IMR-90 (cell line): ENCODE results near the gene TMEM184B. TPM values are rescaled to one million over a fixed set of nuclear protein-coding genes. Genes with fewer than 3 reads are reported as not detected.

Experiments
- ATAC-seq: fragments of 200-7000 bp; cut with Tn5 transposase; 2 replicates; pipeline ENCODE4 v1.9.1; 2020; ENCODE audit warnings: low read depth, mild to moderate bottlenecking, moderate library complexity
- BruUV-seq: library from RNA; stranded (reverse); fragments of 400-500 nt; replicated peaks from 2 replicates; lab custom pipeline; 2021; lab: Mats Ljungman, UMichigan
- CTCF ChIA-PET: fragments of 300-600 bp; formaldehyde crosslinking; extraction: SDS; loops from one replicate; lab custom pipeline; 2021; ENCODE audit warnings: antibody characterized with exemption; lab: Yijun Ruan, JAX
- POLR2A ChIA-PET: fragments of 300-600 bp; sonication (Branson Sonifier 250); formaldehyde crosslinking; loops from one replicate; lab custom pipeline; 2022; ENCODE audit warnings: antibody characterized with exemption; ENCODE audit not compliant: unreplicated experiment; lab: Charles Lee
- DNase-seq: peaks from one replicate; pipeline ENCODE4 v3.0.0; 2013
- H2AFZ ChIP-seq: replicated peaks from 2 replicates; pipeline ENCODE3; 2013; ENCODE audit warnings: low read length, mild to moderate bottlenecking; ENCODE audit not compliant: poor library complexity
- H2AK5ac ChIP-seq: 2 replicates; pipeline ENCODE4 v1.6.1; 2013; ENCODE audit warnings: low read depth, low read length, inconsistent platforms
- H2AK9ac ChIP-seq: replicated peaks from 2 replicates; pipeline ENCODE3; 2013; ENCODE audit warnings: mild to moderate bottlenecking, low read depth, low read length, moderate library complexity; ENCODE audit not compliant: poor library complexity
- H2BK120ac ChIP-seq: 2 replicates; pipeline ENCODE4 v1.6.1; 2013; ENCODE audit warnings: low read depth, low read length, inconsistent platforms
- H2BK15ac ChIP-seq: 3 replicates; pipeline ENCODE4 v1.6.1; 2013; ENCODE audit warnings: low read depth, low read length, inconsistent platforms
- H2BK20ac ChIP-seq: 2 replicates; pipeline ENCODE4 v1.6.1; 2013; ENCODE audit warnings: low read depth, mild to moderate bottlenecking, inconsistent platforms, low read length, moderate library complexity
- H2BK5ac ChIP-seq: 2 replicates; pipeline ENCODE4 v1.6.1; 2013; ENCODE audit warnings: mild to moderate bottlenecking, low read depth, low read length, inconsistent platforms; ENCODE audit not compliant: poor library complexity, severe bottlenecking
- H3K14ac ChIP-seq: replicated peaks from 2 replicates; pipeline ENCODE4 v1.6.1; 2013; ENCODE audit warnings: low read depth, low read length, inconsistent platforms
- H3K18ac ChIP-seq: 2 replicates; pipeline ENCODE4 v1.6.1; 2013; ENCODE audit warnings: low read depth, low read length, control low read depth
- H3K23ac ChIP-seq: 2 replicates; pipeline ENCODE4 v1.6.1; 2013; ENCODE audit warnings: low read depth, low read length, inconsistent platforms
- H3K27ac ChIP-seq: 2 replicates; pipeline ENCODE4 v1.5.1; 2013; ENCODE audit warnings: mild to moderate bottlenecking, control low read depth, low read length; ENCODE audit not compliant: insufficient read depth
- H3K27me3 ChIP-seq: 2 replicates; pipeline ENCODE4 v1.6.1; 2013; ENCODE audit warnings: low read length; ENCODE audit not compliant: control insufficient read depth, insufficient read depth
- H3K36me3 ChIP-seq: 2 replicates; pipeline ENCODE4 v1.6.1; 2013; ENCODE audit warnings: low read length, mixed read lengths; ENCODE audit not compliant: control insufficient read depth, insufficient read depth
- H3K4ac ChIP-seq: 2 replicates; pipeline ENCODE4 v1.6.1; 2013; ENCODE audit warnings: low read depth, low read length, inconsistent platforms
- H3K4me1 ChIP-seq: 2 replicates; pipeline ENCODE4 v1.6.1; 2013; ENCODE audit warnings: low read length, mixed read lengths; ENCODE audit not compliant: control insufficient read depth, insufficient read depth
- H3K4me2 ChIP-seq: 2 replicates; pipeline ENCODE4 v1.6.1; 2013; ENCODE audit warnings: low read depth, mild to moderate bottlenecking, control low read depth, low read length, moderate library complexity
- H3K4me3 ChIP-seq: 2 replicates; pipeline ENCODE4 v1.5.1; 2013; ENCODE audit warnings: low read depth, mild to moderate bottlenecking, control low read depth, low read length, moderate library complexity; ENCODE audit not compliant: insufficient read depth
- H3K56ac ChIP-seq: 2 replicates; pipeline ENCODE4 v1.6.1; 2013; ENCODE audit warnings: low read length, inconsistent platforms; ENCODE audit not compliant: insufficient read depth; ENCODE audit errors: extremely low read depth
- H3K79me1 ChIP-seq, 2 experiments: 2 replicates each; pipeline ENCODE4 v1.6.1; 2013; ENCODE audit warnings: low read length in 2 of 2, inconsistent platforms in 1 of 2, low read depth in 1 of 2
- H3K9ac ChIP-seq: 2 replicates; pipeline ENCODE4 v1.6.1; 2013; ENCODE audit warnings: low read depth, low read length, control low read depth
- H3K9me1 ChIP-seq: 2 replicates; pipeline ENCODE4 v1.6.1; 2013; ENCODE audit warnings: low read length, inconsistent platforms; ENCODE audit not compliant: insufficient read depth
- H3K9me3 ChIP-seq: 2 replicates; pipeline ENCODE4 v1.6.1; 2013; ENCODE audit warnings: low read length; ENCODE audit not compliant: control insufficient read depth, insufficient read depth
- H4K20me1 ChIP-seq: 2 replicates; pipeline ENCODE4 v1.6.1; 2013; ENCODE audit warnings: low read length, inconsistent platforms; ENCODE audit not compliant: insufficient read depth
- H4K5ac ChIP-seq: 2 replicates; pipeline ENCODE4 v1.6.1; 2013; ENCODE audit warnings: mild to moderate bottlenecking, low read depth, low read length, control low read depth
- H4K8ac ChIP-seq, 2 experiments: 2 replicates each; pipeline ENCODE4 v1.6.1; 2013; ENCODE audit warnings: low read depth in 2 of 2, low read length in 2 of 2, control low read depth in 1 of 2, inconsistent platforms in 1 of 2
- H4K91ac ChIP-seq: 2 replicates; pipeline ENCODE4 v1.6.1; 2013; ENCODE audit warnings: low read depth, low read length, inconsistent platforms; ENCODE audit not compliant: insufficient read depth
- FOS ChIP-seq: fragments of 150-350 bp; IDR thresholded peaks from 2 replicates; pipeline ENCODE4 v1.6.1; 2016; ENCODE audit warnings: low read depth, low read length
- MAFK ChIP-seq: IDR thresholded peaks from 2 replicates; pipeline ENCODE4 v1.6.1; 2012; ENCODE audit warnings: low read depth, low read length, improper control_type of control experiment
- MAZ ChIP-seq: IDR thresholded peaks from 2 replicates; pipeline ENCODE4 v1.6.1; 2012; ENCODE audit warnings: low read depth, mild to moderate bottlenecking, low read length, improper control_type of control experiment, moderate library complexity, borderline replicate concordance
- SMC3 ChIP-seq: fragments of 150-350 bp; IDR thresholded peaks from 2 replicates; pipeline ENCODE4 v1.6.1; 2016; ENCODE audit warnings: low read depth, mild to moderate bottlenecking, antibody characterized with exemption, low read length, moderate library complexity
- WGBS, 2 experiments: methylation state at CpG; one replicate each; pipeline versions ENCODE4 v1.1.5 to v1.1.7; 2013; ENCODE audit warnings: missing lambda C conversion rate in 2 of 2; ENCODE audit not compliant: insufficient read length in 1 of 2; ENCODE audit errors: extremely low coverage in 2 of 2; 5-methylcytosine and 5-hydroxymethylcytosine counted together
- dilution Hi-C: fragments of 300-500 bp; cut with HindIII; formaldehyde crosslinking; loops from one replicate; pipeline ENCODE4 v1.14.3; 2018; ENCODE audit warnings: low sequenced_read_pairs; ENCODE audit not compliant: unreplicated experiment
- in situ Hi-C: fragments of 300-500 bp; cut with MboI; formaldehyde crosslinking; loops from 3 replicates; pipeline ENCODE4 v1.14.3; 2019; ENCODE audit warnings: low sequenced_read_pairs, inconsistent platforms, mixed read lengths
- intact Hi-C: fragments of 100-400 bp; cut with micrococcal nuclease; formaldehyde crosslinking; loops from 2 replicates; pipeline ENCODE4 v1.10.0; 2022
- polyA plus RNA-seq, 3 experiments: library from polyadenylated mRNA; depleted of rRNA; stranded (reverse); fragments of >200 nt; gene quantifications; 2 replicates each; pipeline ENCODE4 v1.2.3, GENCODE V29; 2012; ENCODE audit warnings: low replicate concordance in 1 of 3
- total RNA-seq: library from RNA; depleted of rRNA; stranded (reverse); fragments of >200 nt; gene quantifications from 2 replicates; pipeline ENCODE4 v1.2.3, GENCODE V29; 2012

Gene TMEM184B
- total and polyA plus RNA-seq, 2 of the 4 experiments (the other 2 are of a cell fraction): 9.1 to 81.1 TPM

DNA sequence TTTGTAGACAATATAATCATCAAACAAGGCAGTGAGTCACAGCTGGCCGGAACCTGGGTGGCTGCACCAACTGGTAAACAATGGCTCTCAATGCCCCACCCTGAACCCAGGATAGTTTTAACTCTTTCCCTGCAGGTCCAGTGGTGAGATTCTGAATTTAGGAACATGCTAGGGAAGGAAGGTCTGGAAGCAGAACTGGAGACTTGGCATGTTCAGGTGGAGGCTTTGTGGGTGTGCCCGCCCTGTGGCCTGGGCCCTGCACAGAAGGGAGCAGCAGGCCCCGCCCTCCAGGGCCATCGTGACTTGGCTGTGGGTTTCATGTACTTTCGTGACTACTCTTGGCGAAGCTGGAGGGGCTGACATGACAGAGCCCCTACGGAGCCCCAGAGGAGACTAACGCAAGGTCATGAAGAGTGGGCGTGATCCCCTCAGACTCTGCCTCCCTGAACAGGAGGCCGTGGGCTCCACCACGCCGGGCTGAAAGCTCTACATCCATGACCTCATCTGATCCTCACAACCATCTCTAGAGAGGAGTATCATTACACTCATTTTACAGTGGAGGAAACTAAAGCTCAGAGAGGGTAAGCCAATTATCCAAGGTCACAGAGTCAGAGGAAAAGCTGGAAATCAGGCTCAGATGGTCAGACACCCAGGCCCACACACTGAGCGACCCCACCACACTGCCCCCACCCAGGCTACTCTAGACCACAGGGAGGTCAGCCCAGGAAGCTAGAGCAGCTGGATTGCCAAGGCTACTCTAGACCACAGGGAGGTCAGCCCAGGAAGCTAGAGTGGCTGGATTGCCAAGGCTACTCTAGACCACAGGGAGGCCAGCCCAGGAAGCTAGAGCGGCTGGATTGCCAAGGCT, 43.7 kb downstream of the TMEM184B start:
- Histone ChIP-seq H2AK9ac (peak overlapping the region; percentile 85), H4K20me1 (peaks cover 5% of the 10 kb centered on the region; the same call in 1 of the 2 replicates), H3K56ac (peak overlapping the region; percentile 75), H3K4me3 (no peak overlapping the region), H3K27me3 (no peaks in the 10 kb centered on the region), H4K8ac (peak overlapping the region; percentile 46 to 74), H3K79me1 (peaks cover 24 to 75% of the 10 kb centered on the region in 2 experiments), H3K4me2 (no peak overlapping the region), H4K91ac (peak overlapping the region; percentile 88), H2BK120ac (peak overlapping the region; percentile 89), H4K5ac (peak overlapping the region; percentile 51; the same call in 1 of the 2 replicates), H3K9ac (no peak overlapping the region), H3K4ac (peak overlapping the region; percentile 51), H3K36me3 (peaks cover 72% of the 10 kb centered on the region), H2BK15ac (peak overlapping the region; percentile 80; the same call in 1 of the 3 replicates), H3K9me3 (no peaks in the 10 kb centered on the region), H2BK5ac (peak overlapping the region; percentile 59), H3K27ac (peak overlapping the region; percentile 51), H2BK20ac (peak overlapping the region; percentile 31), H3K4me1 (peaks cover 17% of the 10 kb centered on the region), H2AK5ac (peak overlapping the region; percentile 86), H2AFZ (peak overlapping the region; percentile 1), H3K23ac (peak overlapping the region; percentile 60; the same call in 1 of the 2 replicates), H3K18ac (peak overlapping the region; percentile 18; the same call in 1 of the 2 replicates), H3K14ac (peak overlapping the region; percentile 42), H3K9me1 (peaks cover 14% of the 10 kb centered on the region)
- in situ Hi-C loops: no loop called here
- CTCF ChIA-PET: interaction anchor here (2.0 kb wide), 1 partner anchor 11 kb away, joined by 6 read pairs; no protein-coding TSS in a partner anchor
- dilution Hi-C loops: no loop called here
- no TSS peak for BruUV-seq
- peak; percentile 76 for ATAC-seq
- peak; percentile 57 for DNase-seq
- POLR2A ChIA-PET: no interaction called here
- WGBS, 2 experiments: no CpG with 5 or more reads among the region's 14 CpGs
- TF ChIP-seq MAFK: no peak
- TF ChIP-seq SMC3: 0 out of 2 replicates have a peak, but pooled peaks have one; percentile 13
- peak; percentile 58 for TF ChIP-seq FOS
- no peak; the same call in 1 of the 2 replicates for TF ChIP-seq MAZ
- intact Hi-C loops: no loop called here
